GM23338 (cell line): Measurements from ENCODE around the gene GDE1. TPM values are rescaled to one million over a fixed set of nuclear protein-coding genes. Genes with fewer than 3 reads are reported as not detected.

Experiments used
- ATAC-seq: fragments of 200-7000 bp; cut with Tn5 transposase; 3 replicates; pipeline ENCODE4 v1.9.1; 2020
- DNase-seq: peaks from one replicate; pipeline ENCODE4 v3.0.0-alpha.2; 2015; ENCODE audit warnings: low spot score
- H2AFZ ChIP-seq: fragments of 200-600 bp; sonication (generic); 2 replicates; pipeline ENCODE4 v1.8.0; 2016; ENCODE audit warnings: antibody characterized with exemption, mild to moderate bottlenecking, moderate library complexity
- H3F3A ChIP-seq: fragments of 200-600 bp; sonication (generic); replicated peaks from 2 replicates; pipeline ENCODE4 v1.8.0; 2017; ENCODE audit warnings: antibody characterized with exemption, mixed run types, low read depth
- H3K27ac ChIP-seq: fragments of 200-600 bp; sonication (generic); 2 replicates; pipeline ENCODE4 v1.6.1; 2016; ENCODE audit warnings: low read depth
- H3K27me3 ChIP-seq: fragments of 200-600 bp; sonication (generic); 2 replicates; pipeline ENCODE4 v1.8.0; 2016; ENCODE audit warnings: mild to moderate bottlenecking, mixed run types, moderate library complexity; ENCODE audit not compliant: insufficient read depth
- H3K36me3 ChIP-seq: fragments of 200-600 bp; sonication (generic); 2 replicates; pipeline ENCODE4 v1.8.0; 2016; ENCODE audit warnings: mild to moderate bottlenecking; ENCODE audit not compliant: insufficient read depth
- H3K4me1 ChIP-seq: fragments of 200-600 bp; sonication (generic); 2 replicates; pipeline ENCODE4 v1.8.0; 2016; ENCODE audit warnings: mild to moderate bottlenecking, moderate library complexity; ENCODE audit not compliant: insufficient read depth
- H3K4me2 ChIP-seq: fragments of 200-600 bp; sonication (generic); 2 replicates; pipeline ENCODE4 v1.7.1; 2017; ENCODE audit warnings: mixed run types
- H3K4me3 ChIP-seq: fragments of 200-600 bp; sonication (generic); 2 replicates; pipeline ENCODE4 v1.6.1; 2016; ENCODE audit warnings: mixed run types
- H3K79me2 ChIP-seq: fragments of 200-600 bp; sonication (generic); replicated peaks from 2 replicates; pipeline ENCODE4 v1.8.0; 2017; ENCODE audit warnings: mild to moderate bottlenecking; ENCODE audit not compliant: insufficient read depth
- H3K9me2 ChIP-seq: fragments of 200-600 bp; sonication (generic); 2 replicates; pipeline ENCODE4 v1.8.0; 2017; ENCODE audit not compliant: insufficient read depth
- H4K20me1 ChIP-seq: fragments of 200-600 bp; sonication (generic); replicated peaks from 2 replicates; pipeline ENCODE4 v1.8.0; 2017; ENCODE audit warnings: mild to moderate bottlenecking; ENCODE audit not compliant: insufficient read depth
- H3K27ac Mint-ChIP-seq: 2 replicates; pipeline ENCODE4 v1.8.0; 2020; ENCODE audit warnings: inconsistent platforms, mild to moderate bottlenecking, moderate library complexity, mixed read lengths
- H3K27me3 Mint-ChIP-seq: 3 replicates; pipeline ENCODE4 v1.8.0; 2022; ENCODE audit warnings: low read depth, mild to moderate bottlenecking, moderate library complexity, mixed read lengths, inconsistent platforms; ENCODE audit not compliant: insufficient read depth, poor library complexity
- H3K36me3 Mint-ChIP-seq: 3 replicates; pipeline ENCODE4 v1.8.0; 2021; ENCODE audit warnings: low read depth, mild to moderate bottlenecking, inconsistent platforms, moderate library complexity, mixed read lengths
- H3K4me1 Mint-ChIP-seq: 3 replicates; pipeline ENCODE4 v1.8.0; 2020; ENCODE audit warnings: mild to moderate bottlenecking, inconsistent platforms, mixed read lengths
- H3K4me3 Mint-ChIP-seq: 3 replicates; pipeline ENCODE4 v1.8.0; 2021; ENCODE audit warnings: moderate library complexity, mild to moderate bottlenecking, inconsistent platforms, mixed read lengths
- H3K9me3 Mint-ChIP-seq: 3 replicates; pipeline ENCODE4 v1.8.0; 2020; ENCODE audit warnings: moderate library complexity, mild to moderate bottlenecking, inconsistent platforms, mixed read lengths
- CREB1 ChIP-seq: fragments of 250-450 bp; sonication (Bioruptor Pico); IDR thresholded peaks from 2 replicates; pipeline ENCODE4 v1.5.0; 2020; ENCODE audit warnings: low read depth, mild to moderate bottlenecking, moderate library complexity
- EZH2 ChIP-seq: fragments of 200-600 bp; sonication (generic); IDR thresholded peaks from one replicate; pipeline ENCODE4 v1.8.0; 2017; ENCODE audit warnings: antibody characterized with exemption, mild to moderate bottlenecking, low read depth; ENCODE audit not compliant: unreplicated experiment
- EZH2phosphoT487 ChIP-seq: fragments of 200-600 bp; sonication (generic); IDR thresholded peaks from one replicate; pipeline ENCODE4 v1.8.1; 2018; ENCODE audit warnings: antibody characterized with exemption; ENCODE audit not compliant: unreplicated experiment
- JUNB ChIP-seq: IDR thresholded peaks from one replicate; pipeline ENCODE4 v1.6.1; 2016; ENCODE audit warnings: antibody characterized with exemption; ENCODE audit not compliant: unreplicated experiment
- NANOG ChIP-seq: IDR thresholded peaks from 2 replicates; pipeline ENCODE4 v1.6.1; 2016; ENCODE audit warnings: antibody characterized with exemption, borderline replicate concordance
- POLR2AphosphoS5 ChIP-seq: IDR thresholded peaks from 2 replicates; pipeline ENCODE4 v1.6.1; 2016; ENCODE audit warnings: antibody characterized with exemption, low read depth
- REST ChIP-seq: IDR thresholded peaks from one replicate; pipeline ENCODE4 v1.6.1; 2018; ENCODE audit warnings: antibody characterized with exemption; ENCODE audit not compliant: unreplicated experiment
- STAT1 ChIP-seq: IDR thresholded peaks from one replicate; pipeline ENCODE4 v1.6.1; 2016; ENCODE audit warnings: antibody characterized with exemption; ENCODE audit not compliant: unreplicated experiment
- ZNF114 ChIP-seq: fragments of 250-450 bp; sonication (Bioruptor Pico); IDR thresholded peaks from 2 replicates; pipeline ENCODE4 v1.5.0; 2020; ENCODE audit warnings: mild to moderate bottlenecking, moderate library complexity
- ZNF331 ChIP-seq: fragments of 250-450 bp; sonication (Bioruptor Pico); IDR thresholded peaks from 2 replicates; pipeline ENCODE4 v1.5.0; 2020; ENCODE audit warnings: low read depth, mild to moderate bottlenecking, moderate library complexity
- polyA plus RNA-seq: library from polyadenylated mRNA; unstranded; fragments of >200 nt; fragmentation: Nextera tagmentation; extraction: Ambion mirVana; gene quantifications from 2 replicates; pipeline ENCODE4 v1.2.1, GENCODE V29; 2016
- total RNA-seq: library from RNA; depleted of rRNA; stranded (reverse); fragments of >200 nt; shearing (Covaris generic); gene quantifications from 2 replicates; pipeline ENCODE4 v1.2.3, GENCODE V29; 2014
- TF ChIP-seq, protein P1 (sequence below), 2 experiments: fragments of 200-600 bp in 1 of 2; sonication (generic) in 1 of 2; conservative IDR thresholded peaks; 2 replicates each; pipeline versions ENCODE4 v1.5.1 to v1.6.1; 2016 to 2017; ENCODE audit warnings: antibody characterized with exemption in 2 of 2, low read depth in 2 of 2, mild to moderate bottlenecking in 2 of 2, moderate library complexity in 1 of 2
- TF ChIP-seq, protein P2 (sequence below): IDR thresholded peaks from 2 replicates; pipeline ENCODE4 v1.6.1; 2016; ENCODE audit warnings: antibody characterized with exemption
- TF ChIP-seq, protein P3 (sequence below): fragments of 250-450 bp; sonication (Bioruptor Pico); IDR thresholded peaks from 2 replicates; pipeline ENCODE4 v1.5.0; 2020; ENCODE audit warnings: mild to moderate bottlenecking, moderate library complexity

The GDE1 gene
- total and polyA plus RNA-seq, 2 experiments from 2014 or later: 30.0 to 69.3 TPM

DNA sequence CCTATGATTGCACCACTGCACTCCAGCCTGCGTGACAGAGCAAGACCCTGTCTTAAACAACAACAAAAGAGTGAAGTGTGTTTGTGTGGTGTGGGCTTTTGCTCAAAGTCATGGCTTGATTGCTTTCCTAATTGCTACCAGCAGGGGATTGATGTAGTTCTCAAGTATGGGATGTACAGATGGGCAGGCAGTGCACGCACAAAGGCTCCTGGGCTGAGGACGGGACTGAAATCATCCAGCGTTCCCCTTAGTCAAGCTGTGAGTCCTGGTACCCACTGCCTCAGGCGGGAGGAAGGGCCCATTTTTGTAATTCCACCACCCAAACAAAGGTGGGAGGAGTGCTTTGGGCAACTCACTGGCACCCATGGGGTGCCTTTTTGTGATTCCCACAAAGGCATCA is 47.3 kb downstream of the GDE1 start:
- Histone ChIP-seq H3K27ac (no peak overlapping the region), H3K4me2 (no peak overlapping the region), H3K36me3 (no peaks in the 10 kb centered on the region), H3K9me2 (0 out of 2 replicates have a peak, but pooled peaks cover 2% of the 10 kb centered on the region), H4K20me1 (no peaks in the 10 kb centered on the region), H3K4me3 (no peak overlapping the region), H3K27me3 (no peaks in the 10 kb centered on the region), H3K79me2 (no peaks in the 10 kb centered on the region), H2AFZ (no peak overlapping the region), H3F3A (no peaks in the 10 kb centered on the region), H3K4me1 (0 out of 2 replicates have a peak, but pooled peaks cover 4% of the 10 kb centered on the region)
- TF ChIP-seq POLR2AphosphoS5: no peak
- no peak for TF ChIP-seq EZH2
- TF ChIP-seq, protein P1, sequence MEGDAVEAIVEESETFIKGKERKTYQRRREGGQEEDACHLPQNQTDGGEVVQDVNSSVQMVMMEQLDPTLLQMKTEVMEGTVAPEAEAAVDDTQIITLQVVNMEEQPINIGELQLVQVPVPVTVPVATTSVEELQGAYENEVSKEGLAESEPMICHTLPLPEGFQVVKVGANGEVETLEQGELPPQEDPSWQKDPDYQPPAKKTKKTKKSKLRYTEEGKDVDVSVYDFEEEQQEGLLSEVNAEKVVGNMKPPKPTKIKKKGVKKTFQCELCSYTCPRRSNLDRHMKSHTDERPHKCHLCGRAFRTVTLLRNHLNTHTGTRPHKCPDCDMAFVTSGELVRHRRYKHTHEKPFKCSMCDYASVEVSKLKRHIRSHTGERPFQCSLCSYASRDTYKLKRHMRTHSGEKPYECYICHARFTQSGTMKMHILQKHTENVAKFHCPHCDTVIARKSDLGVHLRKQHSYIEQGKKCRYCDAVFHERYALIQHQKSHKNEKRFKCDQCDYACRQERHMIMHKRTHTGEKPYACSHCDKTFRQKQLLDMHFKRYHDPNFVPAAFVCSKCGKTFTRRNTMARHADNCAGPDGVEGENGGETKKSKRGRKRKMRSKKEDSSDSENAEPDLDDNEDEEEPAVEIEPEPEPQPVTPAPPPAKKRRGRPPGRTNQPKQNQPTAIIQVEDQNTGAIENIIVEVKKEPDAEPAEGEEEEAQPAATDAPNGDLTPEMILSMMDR (conservative IDR thresholded peaks at IDR 0.05; ENCODE audit: low read depth in 2 of 2): no peak
- no peak for TF ChIP-seq EZH2phosphoT487
- TF ChIP-seq JUNB: no peak
- no peak for TF ChIP-seq REST
- no peak for TF ChIP-seq NANOG
- no peak for TF ChIP-seq CREB1 (CRISPR knock-in tag)
- no peak for TF ChIP-seq STAT1
- TF ChIP-seq, protein P2, sequence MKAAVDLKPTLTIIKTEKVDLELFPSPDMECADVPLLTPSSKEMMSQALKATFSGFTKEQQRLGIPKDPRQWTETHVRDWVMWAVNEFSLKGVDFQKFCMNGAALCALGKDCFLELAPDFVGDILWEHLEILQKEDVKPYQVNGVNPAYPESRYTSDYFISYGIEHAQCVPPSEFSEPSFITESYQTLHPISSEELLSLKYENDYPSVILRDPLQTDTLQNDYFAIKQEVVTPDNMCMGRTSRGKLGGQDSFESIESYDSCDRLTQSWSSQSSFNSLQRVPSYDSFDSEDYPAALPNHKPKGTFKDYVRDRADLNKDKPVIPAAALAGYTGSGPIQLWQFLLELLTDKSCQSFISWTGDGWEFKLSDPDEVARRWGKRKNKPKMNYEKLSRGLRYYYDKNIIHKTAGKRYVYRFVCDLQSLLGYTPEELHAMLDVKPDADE: no peak
- TF ChIP-seq ZNF331 (CRISPR knock-in tag): no peak
- TF ChIP-seq, protein P3, sequence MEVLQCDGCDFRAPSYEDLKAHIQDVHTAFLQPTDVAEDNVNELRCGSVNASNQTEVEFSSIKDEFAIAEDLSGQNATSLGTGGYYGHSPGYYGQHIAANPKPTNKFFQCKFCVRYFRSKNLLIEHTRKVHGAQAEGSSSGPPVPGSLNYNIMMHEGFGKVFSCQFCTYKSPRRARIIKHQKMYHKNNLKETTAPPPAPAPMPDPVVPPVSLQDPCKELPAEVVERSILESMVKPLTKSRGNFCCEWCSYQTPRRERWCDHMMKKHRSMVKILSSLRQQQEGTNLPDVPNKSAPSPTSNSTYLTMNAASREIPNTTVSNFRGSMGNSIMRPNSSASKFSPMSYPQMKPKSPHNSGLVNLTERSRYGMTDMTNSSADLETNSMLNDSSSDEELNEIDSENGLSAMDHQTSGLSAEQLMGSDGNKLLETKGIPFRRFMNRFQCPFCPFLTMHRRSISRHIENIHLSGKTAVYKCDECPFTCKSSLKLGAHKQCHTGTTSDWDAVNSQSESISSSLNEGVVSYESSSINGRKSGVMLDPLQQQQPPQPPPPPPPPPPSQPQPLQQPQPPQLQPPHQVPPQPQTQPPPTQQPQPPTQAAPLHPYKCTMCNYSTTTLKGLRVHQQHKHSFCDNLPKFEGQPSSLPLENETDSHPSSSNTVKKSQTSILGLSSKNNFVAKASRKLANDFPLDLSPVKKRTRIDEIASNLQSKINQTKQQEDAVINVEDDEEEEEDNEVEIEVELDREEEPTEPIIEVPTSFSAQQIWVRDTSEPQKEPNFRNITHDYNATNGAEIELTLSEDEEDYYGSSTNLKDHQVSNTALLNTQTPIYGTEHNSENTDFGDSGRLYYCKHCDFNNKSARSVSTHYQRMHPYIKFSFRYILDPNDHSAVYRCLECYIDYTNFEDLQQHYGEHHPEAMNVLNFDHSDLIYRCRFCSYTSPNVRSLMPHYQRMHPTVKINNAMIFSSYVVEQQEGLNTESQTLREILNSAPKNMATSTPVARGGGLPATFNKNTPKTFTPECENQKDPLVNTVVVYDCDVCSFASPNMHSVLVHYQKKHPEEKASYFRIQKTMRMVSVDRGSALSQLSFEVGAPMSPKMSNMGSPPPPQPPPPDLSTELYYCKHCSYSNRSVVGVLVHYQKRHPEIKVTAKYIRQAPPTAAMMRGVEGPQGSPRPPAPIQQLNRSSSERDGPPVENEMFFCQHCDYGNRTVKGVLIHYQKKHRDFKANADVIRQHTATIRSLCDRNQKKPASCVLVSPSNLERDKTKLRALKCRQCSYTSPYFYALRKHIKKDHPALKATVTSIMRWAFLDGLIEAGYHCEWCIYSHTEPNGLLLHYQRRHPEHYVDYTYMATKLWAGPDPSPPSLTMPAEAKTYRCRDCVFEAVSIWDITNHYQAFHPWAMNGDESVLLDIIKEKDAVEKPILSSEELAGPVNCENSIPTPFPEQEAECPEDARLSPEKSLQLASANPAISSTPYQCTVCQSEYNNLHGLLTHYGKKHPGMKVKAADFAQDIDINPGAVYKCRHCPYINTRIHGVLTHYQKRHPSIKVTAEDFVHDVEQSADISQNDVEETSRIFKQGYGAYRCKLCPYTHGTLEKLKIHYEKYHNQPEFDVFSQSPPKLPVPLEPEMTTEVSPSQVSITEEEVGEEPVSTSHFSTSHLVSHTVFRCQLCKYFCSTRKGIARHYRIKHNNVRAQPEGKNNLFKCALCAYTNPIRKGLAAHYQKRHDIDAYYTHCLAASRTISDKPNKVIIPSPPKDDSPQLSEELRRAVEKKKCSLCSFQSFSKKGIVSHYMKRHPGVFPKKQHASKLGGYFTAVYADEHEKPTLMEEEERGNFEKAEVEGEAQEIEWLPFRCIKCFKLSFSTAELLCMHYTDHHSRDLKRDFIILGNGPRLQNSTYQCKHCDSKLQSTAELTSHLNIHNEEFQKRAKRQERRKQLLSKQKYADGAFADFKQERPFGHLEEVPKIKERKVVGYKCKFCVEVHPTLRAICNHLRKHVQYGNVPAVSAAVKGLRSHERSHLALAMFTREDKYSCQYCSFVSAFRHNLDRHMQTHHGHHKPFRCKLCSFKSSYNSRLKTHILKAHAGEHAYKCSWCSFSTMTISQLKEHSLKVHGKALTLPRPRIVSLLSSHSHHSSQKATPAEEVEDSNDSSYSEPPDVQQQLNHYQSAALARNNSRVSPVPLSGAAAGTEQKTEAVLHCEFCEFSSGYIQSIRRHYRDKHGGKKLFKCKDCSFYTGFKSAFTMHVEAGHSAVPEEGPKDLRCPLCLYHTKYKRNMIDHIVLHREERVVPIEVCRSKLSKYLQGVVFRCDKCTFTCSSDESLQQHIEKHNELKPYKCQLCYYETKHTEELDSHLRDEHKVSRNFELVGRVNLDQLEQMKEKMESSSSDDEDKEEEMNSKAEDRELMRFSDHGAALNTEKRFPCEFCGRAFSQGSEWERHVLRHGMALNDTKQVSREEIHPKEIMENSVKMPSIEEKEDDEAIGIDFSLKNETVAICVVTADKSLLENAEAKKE (CRISPR knock-in tag): no peak
- no peak for TF ChIP-seq ZNF114 (CRISPR knock-in tag)
- H3K9me3 Mint-ChIP-seq: no peaks in the 10 kb centered on the region
- H3K27ac Mint-ChIP-seq: no peak overlapping the region
- ATAC-seq (peak; percentile 39; the same call in 2 of the 3 replicates), DNase-seq (peak; percentile 9)
- no peaks in the 10 kb centered on the region; the same call in 2 of the 3 replicates for H3K4me1 Mint-ChIP-seq
- no peaks in the 10 kb centered on the region for H3K27me3 Mint-ChIP-seq
- H3K4me3 Mint-ChIP-seq: no peak overlapping the region
- peaks cover under 1% of the 10 kb centered on the region; the same call in 1 of the 3 replicates for H3K36me3 Mint-ChIP-seq
